H1 (cell line): ENCODE results near the gene C22orf39. TPM values are rescaled to one million over a fixed set of nuclear protein-coding genes. Genes with fewer than 3 reads are reported as not detected.

Source experiments
- CTCF ChIA-PET: fragments of 300-600 bp; sonication (Branson Sonifier 250); formaldehyde crosslinking; loops from one replicate; lab custom pipeline; 2021; ENCODE audit not compliant: partially characterized antibody; lab: Charles Lee
- POLR2A ChIA-PET: fragments of 300-600 bp; sonication (Branson Sonifier 250); formaldehyde crosslinking; loops from one replicate; lab custom pipeline; 2021; ENCODE audit warnings: inconsistent platforms; ENCODE audit not compliant: partially characterized antibody; lab: Charles Lee
- DNase-seq, 2 experiments: peaks; one replicate each; pipeline versions ENCODE4 v3.0.0 to v3.0.0-alpha.2; 2010 to 2022; ENCODE audit warnings: low spot score in 2 of 2, low read depth in 1 of 2, mixed read lengths in 1 of 2
- FAIRE-seq: peaks from 2 replicates; lab custom pipeline; 2011; peaks lifted over from hg19 to GRCh38; lab: Jason Lieb, UNC
- H2AFZ ChIP-seq: 2 replicates; pipeline ENCODE4 v1.8.1; 2012; ENCODE audit warnings: low read length, inconsistent platforms
- H2AK5ac ChIP-seq: 2 replicates; pipeline ENCODE4 v1.6.1; 2013; ENCODE audit warnings: low read depth, low read length
- H2BK120ac ChIP-seq: replicated peaks from 2 replicates; pipeline ENCODE3; 2013; ENCODE audit warnings: low read depth, low read length, inconsistent platforms
- H2BK12ac ChIP-seq: 2 replicates; pipeline ENCODE4 v1.6.1; 2013; ENCODE audit warnings: low read depth, low read length
- H2BK15ac ChIP-seq: 2 replicates; pipeline ENCODE4 v1.6.1; 2013; ENCODE audit warnings: low read length
- H2BK20ac ChIP-seq: 2 replicates; pipeline ENCODE4 v1.6.1; 2013; ENCODE audit warnings: low read length
- H2BK5ac ChIP-seq: 2 replicates; pipeline ENCODE4 v1.6.1; 2013; ENCODE audit warnings: low read depth, low read length
- H3K14ac ChIP-seq: 2 replicates; pipeline ENCODE4 v1.6.1; 2013; ENCODE audit warnings: inconsistent platforms; ENCODE audit not compliant: insufficient read length
- H3K18ac ChIP-seq: 2 replicates; pipeline ENCODE4 v1.6.1; 2013; ENCODE audit warnings: low read length; ENCODE audit errors: extremely low read depth
- H3K23ac ChIP-seq: 2 replicates; pipeline ENCODE4 v1.6.1; 2013; ENCODE audit warnings: inconsistent platforms; ENCODE audit not compliant: insufficient read length
- H3K23me2 ChIP-seq: 2 replicates; pipeline ENCODE4 v1.6.1; 2013; ENCODE audit warnings: low read depth, low read length
- H3K27ac ChIP-seq: 2 replicates; pipeline ENCODE4 v1.6.1; 2011; ENCODE audit warnings: low read depth, low read length, inconsistent platforms
- H3K27me3 ChIP-seq, 4 experiments: replicated peaks in 1 of 4; 1 replicate in 1 of 4; 2 replicates in 3 of 4; pipeline versions ENCODE4 v1.6.1 to v1.8.1; 2011 to 2013; ENCODE audit warnings: low read length in 3 of 4, mild to moderate bottlenecking in 3 of 4, inconsistent platforms in 2 of 4, mixed read lengths in 2 of 4, moderate library complexity in 1 of 4; ENCODE audit not compliant: control insufficient read depth in 3 of 4, insufficient read depth in 3 of 4; ENCODE audit errors: extremely low read depth in 1 of 4
- H3K36me3 ChIP-seq, 4 experiments: 2 replicates each; pipeline versions ENCODE4 v1.6.1 to v1.8.1; 2011 to 2013; ENCODE audit warnings: mild to moderate bottlenecking in 4 of 4, low read length in 3 of 4, moderate library complexity in 2 of 4, control low read depth in 1 of 4, inconsistent platforms in 1 of 4; ENCODE audit not compliant: insufficient read depth in 4 of 4, control insufficient read depth in 2 of 4
- H3K4ac ChIP-seq: replicated peaks from 2 replicates; pipeline ENCODE3; 2013; ENCODE audit warnings: low read length, low read depth, mixed read lengths, inconsistent platforms; ENCODE audit not compliant: insufficient read length
- H3K4me1 ChIP-seq, 4 experiments: replicated peaks in 1 of 4; 1 replicate in 1 of 4; 2 replicates in 3 of 4; pipeline versions ENCODE4 v1.6.1 to v1.8.1; 2011 to 2013; ENCODE audit warnings: low read length in 3 of 4, inconsistent platforms in 2 of 4, mixed read lengths in 1 of 4; ENCODE audit not compliant: insufficient read depth in 4 of 4, control insufficient read depth in 3 of 4
- H3K4me2 ChIP-seq, 2 experiments: 2 replicates each; pipeline versions ENCODE4 v1.6.1 to v1.8.1; 2011 to 2013; ENCODE audit warnings: low read depth in 2 of 2, low read length in 2 of 2, control low read depth in 1 of 2, inconsistent platforms in 1 of 2, mild to moderate bottlenecking in 1 of 2; ENCODE audit not compliant: insufficient read depth in 1 of 2
- H3K4me3 ChIP-seq, 4 experiments: fragments of 200-600, 300-600 bp in 1 of 4; sonication (generic), shearing (Covaris generic), sonication (Bioruptor Twin) in 1 of 4; 2 replicates each; pipeline versions ENCODE4 v1.5.1 to v1.8.1; 2011 to 2016; ENCODE audit warnings: low read length in 4 of 4, low read depth in 3 of 4, control low read depth in 2 of 4, inconsistent platforms in 2 of 4, mild to moderate bottlenecking in 2 of 4, mixed read lengths in 1 of 4, moderate library complexity in 1 of 4; ENCODE audit not compliant: insufficient read depth in 2 of 4; ENCODE audit errors: extremely low read depth in 1 of 4
- H3K56ac ChIP-seq: replicated peaks from 2 replicates; pipeline ENCODE3; 2013; ENCODE audit warnings: low read depth, mild to moderate bottlenecking, mixed read lengths, low read length, inconsistent platforms; ENCODE audit not compliant: insufficient read length
- H3K79me1 ChIP-seq: 2 replicates; pipeline ENCODE4 v1.6.1; 2013; ENCODE audit warnings: low read depth, low read length, control low read depth
- H3K79me2 ChIP-seq, 2 experiments: 2 replicates each; pipeline versions ENCODE4 v1.6.1 to v1.8.1; 2012 to 2013; ENCODE audit warnings: low read length in 2 of 2, mild to moderate bottlenecking in 2 of 2, inconsistent platforms in 1 of 2; ENCODE audit not compliant: insufficient read depth in 2 of 2, control insufficient read depth in 1 of 2
- H3K9ac ChIP-seq, 4 experiments: replicated peaks in 1 of 4; 1 replicate in 1 of 4; 2 replicates in 3 of 4; pipeline versions ENCODE4 v1.6.1 to v1.8.1; 2011 to 2013; ENCODE audit warnings: low read depth in 3 of 4, low read length in 3 of 4, control low read depth in 2 of 4, mild to moderate bottlenecking in 2 of 4, moderate library complexity in 2 of 4, inconsistent platforms in 1 of 4; ENCODE audit errors: extremely low read depth in 1 of 4
- H3K9me3 ChIP-seq, 2 experiments: 2 replicates each; pipeline versions ENCODE4 v1.6.1 to v1.8.1; 2012 to 2013; ENCODE audit warnings: mild to moderate bottlenecking in 2 of 2, moderate library complexity in 2 of 2, control low read depth in 1 of 2, inconsistent platforms in 1 of 2, low read depth in 1 of 2, low read length in 1 of 2, mixed read lengths in 1 of 2; ENCODE audit not compliant: insufficient read depth in 2 of 2
- H4K20me1 ChIP-seq, 2 experiments: replicated peaks in 1 of 2; 2 replicates each; pipeline versions ENCODE3 to v1.8.1; 2011 to 2013; ENCODE audit warnings: inconsistent platforms in 2 of 2, low read length in 2 of 2, mild to moderate bottlenecking in 1 of 2; ENCODE audit not compliant: insufficient read depth in 2 of 2, control insufficient read depth in 1 of 2
- H4K5ac ChIP-seq: 2 replicates; pipeline ENCODE4 v1.6.1; 2013; ENCODE audit warnings: low read length, low read depth, mixed read lengths, inconsistent platforms; ENCODE audit not compliant: insufficient read length
- H4K8ac ChIP-seq: 2 replicates; pipeline ENCODE4 v1.8.0; 2013; ENCODE audit warnings: mild to moderate bottlenecking, moderate library complexity, low read length, inconsistent platforms; ENCODE audit not compliant: insufficient read depth; ENCODE audit errors: extremely low read depth
- H4K91ac ChIP-seq: replicated peaks from 2 replicates; pipeline ENCODE3; 2013; ENCODE audit warnings: low read length, mixed read lengths, inconsistent platforms; ENCODE audit not compliant: insufficient read length
- JUN ChIP-seq: IDR thresholded peaks from 2 replicates; pipeline ENCODE4 v1.6.1; 2011; ENCODE audit warnings: low read depth, mild to moderate bottlenecking, improper control_type of control experiment, low read length
- KDM4A ChIP-seq: IDR thresholded peaks from one replicate; pipeline ENCODE4 v1.7.1; 2012; ENCODE audit warnings: low read depth, mild to moderate bottlenecking, moderate library complexity, low read length, inconsistent platforms; ENCODE audit not compliant: severe bottlenecking
- RFX5 ChIP-seq: IDR thresholded peaks from 2 replicates; pipeline ENCODE4 v1.6.1; 2011; ENCODE audit warnings: low read depth, low read length, improper control_type of control experiment, borderline replicate concordance
- WGBS, 2 experiments: shearing (Covaris generic) in 1 of 2; methylation state at CpG; one replicate each; pipeline versions ENCODE4 v1.1.6 to v1.1.7; 2013 to 2015; ENCODE audit warnings: low lambda C conversion rate in 2 of 2, mixed read lengths in 2 of 2, inconsistent platforms in 1 of 2, low coverage in 1 of 2, missing lambda C conversion rate in 1 of 2; ENCODE audit not compliant: insufficient replicate concordance in 2 of 2, insufficient coverage in 1 of 2, insufficient read length in 1 of 2; ENCODE audit errors: extremely low coverage in 1 of 2, missing lambda C conversion rate in 1 of 2; 5-methylcytosine and 5-hydroxymethylcytosine counted together
- polyA plus RNA-seq, 7 experiments: library from polyadenylated mRNA; depleted of rRNA in 3 of 7; stranded (reverse) in 5 of 7; unstranded in 2 of 7; fragments of >200 nt in 5 of 7; fragments of 200-250 nt in 2 of 7; gene quantifications; 1 replicate in 5 of 7; 2 replicates in 1 of 7; 4 replicates in 1 of 7; pipeline versions ENCODE4 v1.2.1 to v1.2.3, GENCODE V29; 2011 to 2013; ENCODE audit warnings: missing spikeins in 2 of 7, mixed read lengths in 2 of 7
- total RNA-seq: library from RNA; stranded (reverse); fragmentation: NEBNext Ultra II Directional; extraction: Animal tissue kit (Norgen Biotek cat#: 25700); gene quantifications from 2 replicates; pipeline ENCODE4 v1.2.1, GENCODE V29; 2021

C22orf39 gene
- total and polyA plus RNA-seq, 2 of the 8 experiments (the other 6 are each of a cell fraction or from before 2014, with no cell fraction given): 22.7 to 27.7 TPM

GRCh38 chr22:19401483-19401882 is 46.0 kb downstream of the C22orf39 start:
- no peak overlapping the region for H2BK15ac ChIP-seq
- no peak overlapping the region for H2BK12ac ChIP-seq
- H3K79me2 ChIP-seq: no peaks in the 10 kb centered on the region
- no peaks in the 10 kb centered on the region for H3K79me1 ChIP-seq
- H3K56ac ChIP-seq: no peak overlapping the region
- DNase-seq: no peak
- no peak overlapping the region for H3K4ac ChIP-seq
- no peak overlapping the region for H2AFZ ChIP-seq
- H3K36me3 ChIP-seq: peaks cover 11 to 41% (median 28%) of the 10 kb centered on the region in 4 experiments; a peak in 7 of 8 replicates
- H4K8ac ChIP-seq: no peak overlapping the region
- 98% methylated on average over 4 of the region's 4 CpGs; no CpG with 5 or more reads in 1 of the 2 experiments for WGBS, 2 experiments
- H2AK5ac ChIP-seq: no peak overlapping the region
- no peak overlapping the region for H2BK20ac ChIP-seq
- H3K4me3 ChIP-seq: no peak overlapping the region
- no peak overlapping the region for H2BK120ac ChIP-seq
- no peak overlapping the region for H4K5ac ChIP-seq
- H3K9ac ChIP-seq: no peak overlapping the region
- H3K23ac ChIP-seq: no peak overlapping the region
- POLR2A ChIA-PET: no interaction called here
- no peak overlapping the region for H3K14ac ChIP-seq
- H3K9me3 ChIP-seq: no peaks in the 10 kb centered on the region
- H3K23me2 ChIP-seq: no peaks in the 10 kb centered on the region
- H2BK5ac ChIP-seq: no peak overlapping the region
- TF ChIP-seq JUN (no peak), KDM4A (no peak), RFX5 (no peak)
- no peak overlapping the region for H3K4me2 ChIP-seq
- no peaks in the 10 kb centered on the region for H3K4me1 ChIP-seq
- no peaks in the 10 kb centered on the region for H3K27me3 ChIP-seq
- FAIRE-seq: no peak
- peaks cover 0 to 9% of the 10 kb centered on the region in 2 experiments for H4K20me1 ChIP-seq
- no peak overlapping the region for H3K18ac ChIP-seq
- CTCF ChIA-PET: no interaction called here
- no peak overlapping the region for H3K27ac ChIP-seq
- no peak overlapping the region for H4K91ac ChIP-seq
